Astrocyte (in vitro differentiated cells and primary cell): Measurements from ENCODE around the gene SARNP. TPM values are rescaled to one million over a fixed set of nuclear protein-coding genes. Genes with fewer than 3 reads are reported as not detected.

Source experiments
- DNase-seq: peaks from one replicate; pipeline ENCODE4 v3.0.0-alpha.2; 2010; ENCODE audit warnings: low read depth
- FAIRE-seq: peaks from 2 replicates; lab custom pipeline; 2011; peaks lifted over from hg19 to GRCh38; lab: Jason Lieb, UNC
- H2AFZ ChIP-seq: 2 replicates; pipeline ENCODE4 v1.6.0; 2012; ENCODE audit warnings: low read depth, low read length, inconsistent platforms
- H3K27ac ChIP-seq: 2 replicates; pipeline ENCODE4 v1.5.1; 2011; ENCODE audit warnings: low read depth, low read length, inconsistent platforms
- H3K27me3 ChIP-seq: 2 replicates; pipeline ENCODE4 v1.6.0; 2011; ENCODE audit warnings: low read length, inconsistent platforms; ENCODE audit not compliant: insufficient read depth
- H3K36me3 ChIP-seq: 2 replicates; pipeline ENCODE4 v1.5.1; 2011; ENCODE audit warnings: low read length, inconsistent platforms; ENCODE audit not compliant: insufficient read depth
- H3K4me1 ChIP-seq: 2 replicates; pipeline ENCODE4 v1.5.1; 2011; ENCODE audit warnings: low read length, inconsistent platforms; ENCODE audit not compliant: insufficient read depth
- H3K4me2 ChIP-seq: 2 replicates; pipeline ENCODE4 v1.6.0; 2012; ENCODE audit warnings: low read length, inconsistent platforms
- H3K4me3 ChIP-seq: 2 replicates; pipeline ENCODE4 v1.5.1; 2011; ENCODE audit warnings: low read depth, mild to moderate bottlenecking, low read length, inconsistent platforms; ENCODE audit not compliant: insufficient read depth
- H3K79me2 ChIP-seq: 2 replicates; pipeline ENCODE4 v1.6.0; 2012; ENCODE audit warnings: mild to moderate bottlenecking, low read length, inconsistent platforms; ENCODE audit not compliant: insufficient read depth
- H3K9ac ChIP-seq: 2 replicates; pipeline ENCODE4 v1.6.0; 2012; ENCODE audit warnings: mild to moderate bottlenecking, low read length, inconsistent platforms
- H3K9me3 ChIP-seq: 2 replicates; pipeline ENCODE4 v1.5.1; 2012; ENCODE audit warnings: low read depth, mild to moderate bottlenecking, low read length, inconsistent platforms; ENCODE audit not compliant: insufficient read depth
- H4K20me1 ChIP-seq: 2 replicates; pipeline ENCODE4 v1.6.0; 2012; ENCODE audit warnings: low read length, inconsistent platforms; ENCODE audit not compliant: insufficient read depth
- H3K27ac Mint-ChIP-seq: one replicate; pipeline ENCODE4 v1.8.0; 2021; ENCODE audit warnings: mild to moderate bottlenecking, mixed read lengths; ENCODE audit not compliant: unreplicated experiment
- H3K27me3 Mint-ChIP-seq: one replicate; pipeline ENCODE4 v1.8.0; 2021; ENCODE audit warnings: low read depth, mixed read lengths; ENCODE audit not compliant: unreplicated experiment
- H3K36me3 Mint-ChIP-seq: one replicate; pipeline ENCODE4 v1.8.0; 2021; ENCODE audit warnings: low read depth, mixed read lengths; ENCODE audit not compliant: unreplicated experiment
- H3K4me1 Mint-ChIP-seq: one replicate; pipeline ENCODE4 v1.8.0; 2021; ENCODE audit warnings: low read depth, mixed read lengths; ENCODE audit not compliant: unreplicated experiment
- H3K4me3 Mint-ChIP-seq: one replicate; pipeline ENCODE4 v1.8.0; 2021; ENCODE audit warnings: mild to moderate bottlenecking, moderate library complexity, mixed read lengths; ENCODE audit not compliant: unreplicated experiment
- H3K9me3 Mint-ChIP-seq: one replicate; pipeline ENCODE4 v1.8.0; 2021; ENCODE audit warnings: mild to moderate bottlenecking, mixed read lengths; ENCODE audit not compliant: unreplicated experiment
- EZH2 ChIP-seq: IDR thresholded peaks from 2 replicates; pipeline ENCODE4 v1.6.1; 2012; ENCODE audit warnings: mild to moderate bottlenecking, low read length, inconsistent platforms; ENCODE audit not compliant: insufficient read depth
- total RNA-seq: library from RNA; stranded (reverse); gene quantifications from 2 replicates; pipeline ENCODE4 v1.2.1, GENCODE V29; 2021
- TF ChIP-seq, protein P1 (sequence below): IDR thresholded peaks from 2 replicates; pipeline ENCODE4 v1.5.1; 2011; ENCODE audit warnings: low read depth, mild to moderate bottlenecking, inconsistent platforms, low read length, moderate library complexity; ENCODE audit not compliant: insufficient read depth

SARNP gene
- total RNA-seq, 1 donor from 2014 or later, result 105 TPM

DNA sequence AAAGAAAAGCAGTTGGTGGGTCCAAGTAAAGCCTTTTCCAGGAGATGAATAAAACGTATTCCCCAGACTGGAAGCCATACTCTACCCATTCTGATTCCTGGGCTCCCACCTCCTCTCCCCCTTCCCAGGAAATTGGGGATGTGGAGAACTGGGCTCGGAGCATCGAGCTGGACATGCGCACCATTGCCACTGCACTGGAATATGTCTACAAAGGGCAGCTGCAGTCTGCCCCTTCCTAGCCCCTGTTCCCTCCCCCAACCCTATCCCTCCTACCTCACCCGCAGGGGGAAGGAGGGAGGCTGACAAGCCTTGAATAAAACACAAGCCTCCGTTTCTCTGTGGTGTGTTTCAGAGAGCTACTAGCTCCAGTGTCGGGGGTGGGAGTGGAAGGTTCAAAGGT is 98.2 kb downstream of the SARNP start:
- peaks cover 8% of the 10 kb centered on the region for H3K36me3 Mint-ChIP-seq
- TF ChIP-seq, protein P1, sequence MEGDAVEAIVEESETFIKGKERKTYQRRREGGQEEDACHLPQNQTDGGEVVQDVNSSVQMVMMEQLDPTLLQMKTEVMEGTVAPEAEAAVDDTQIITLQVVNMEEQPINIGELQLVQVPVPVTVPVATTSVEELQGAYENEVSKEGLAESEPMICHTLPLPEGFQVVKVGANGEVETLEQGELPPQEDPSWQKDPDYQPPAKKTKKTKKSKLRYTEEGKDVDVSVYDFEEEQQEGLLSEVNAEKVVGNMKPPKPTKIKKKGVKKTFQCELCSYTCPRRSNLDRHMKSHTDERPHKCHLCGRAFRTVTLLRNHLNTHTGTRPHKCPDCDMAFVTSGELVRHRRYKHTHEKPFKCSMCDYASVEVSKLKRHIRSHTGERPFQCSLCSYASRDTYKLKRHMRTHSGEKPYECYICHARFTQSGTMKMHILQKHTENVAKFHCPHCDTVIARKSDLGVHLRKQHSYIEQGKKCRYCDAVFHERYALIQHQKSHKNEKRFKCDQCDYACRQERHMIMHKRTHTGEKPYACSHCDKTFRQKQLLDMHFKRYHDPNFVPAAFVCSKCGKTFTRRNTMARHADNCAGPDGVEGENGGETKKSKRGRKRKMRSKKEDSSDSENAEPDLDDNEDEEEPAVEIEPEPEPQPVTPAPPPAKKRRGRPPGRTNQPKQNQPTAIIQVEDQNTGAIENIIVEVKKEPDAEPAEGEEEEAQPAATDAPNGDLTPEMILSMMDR, result no peak
- no peak for TF ChIP-seq EZH2
- no peaks in the 10 kb centered on the region for H3K9me3 Mint-ChIP-seq
- H3K27ac ChIP-seq, result peak overlapping the region; percentile 47
- peaks cover 6% of the 10 kb centered on the region for H3K79me2 ChIP-seq
- DNase-seq, result no peak
- peaks cover 69% of the 10 kb centered on the region for H3K4me1 ChIP-seq
- H3K27me3 Mint-ChIP-seq, result no peaks in the 10 kb centered on the region
- H3K36me3 ChIP-seq, result peaks cover 12% of the 10 kb centered on the region
- H3K9ac ChIP-seq, result peak overlapping the region; percentile 64
- no peaks in the 10 kb centered on the region for H3K27me3 ChIP-seq
- no peak overlapping the region for H3K27ac Mint-ChIP-seq
- no peak for FAIRE-seq
- H3K4me3 Mint-ChIP-seq, result no peak overlapping the region
- H3K4me1 Mint-ChIP-seq, result peaks cover 31% of the 10 kb centered on the region
- no peaks in the 10 kb centered on the region for H3K9me3 ChIP-seq
- no peak overlapping the region for H2AFZ ChIP-seq
- H3K4me2 ChIP-seq, result peak overlapping the region; percentile 87
- H3K4me3 ChIP-seq, result no peak overlapping the region
- peaks cover 23% of the 10 kb centered on the region for H4K20me1 ChIP-seq

DNA sequence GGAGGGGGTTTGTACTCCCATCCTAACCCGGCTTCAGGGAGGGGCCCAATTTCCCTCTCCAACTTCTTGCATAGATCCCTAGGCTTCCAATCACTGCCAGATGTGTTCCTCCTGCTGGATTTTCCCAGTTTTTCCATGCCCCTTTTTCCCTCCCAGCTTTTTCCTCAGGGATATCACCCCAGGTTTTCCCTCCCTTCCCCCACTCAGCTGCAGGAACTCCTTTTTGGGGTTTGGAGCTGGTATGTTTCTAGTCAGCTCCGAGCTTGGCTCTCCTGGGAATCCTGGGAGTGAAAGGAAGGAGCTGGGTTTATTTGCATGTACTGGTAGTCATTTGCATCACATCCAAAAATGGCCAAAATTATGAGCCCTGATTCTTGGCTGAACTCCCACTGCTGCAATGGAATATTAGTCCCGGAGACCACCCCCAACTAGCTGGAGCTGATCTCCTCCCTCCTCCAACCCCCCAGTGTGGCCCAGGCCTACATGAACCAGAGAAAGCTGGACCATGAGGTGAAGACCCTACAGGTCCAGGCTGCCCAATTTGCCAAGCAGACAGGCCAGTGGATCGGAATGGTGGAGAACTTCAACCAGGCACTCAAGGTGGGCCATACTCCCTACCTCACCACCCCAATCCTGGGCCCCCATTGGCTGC is 98.8 kb downstream of the SARNP start:
- no peaks in the 10 kb centered on the region for H3K27me3 Mint-ChIP-seq
- peak overlapping the region; percentile 37 for H3K4me3 ChIP-seq
- H3K9me3 ChIP-seq, result no peaks in the 10 kb centered on the region
- peaks cover 6% of the 10 kb centered on the region for H3K36me3 ChIP-seq
- TF ChIP-seq, protein P1, result no peak
- TF ChIP-seq EZH2, result no peak
- peaks cover 8% of the 10 kb centered on the region for H3K36me3 Mint-ChIP-seq
- peaks cover 32% of the 10 kb centered on the region for H3K4me1 Mint-ChIP-seq
- DNase-seq (no peak), FAIRE-seq (no peak)
- no peak overlapping the region for H2AFZ ChIP-seq
- H3K4me2 ChIP-seq, result peak overlapping the region; percentile 87
- peaks cover 65% of the 10 kb centered on the region for H3K4me1 ChIP-seq
- H3K27me3 ChIP-seq, result no peaks in the 10 kb centered on the region
- H3K9me3 Mint-ChIP-seq, result no peaks in the 10 kb centered on the region
- H3K4me3 Mint-ChIP-seq, result peak overlapping the region; percentile 84
- H4K20me1 ChIP-seq, result peaks cover 17% of the 10 kb centered on the region
- H3K9ac ChIP-seq, result peak overlapping the region; percentile 63
- peak overlapping the region; percentile 92 for H3K27ac ChIP-seq
- H3K79me2 ChIP-seq, result no peaks in the 10 kb centered on the region
- H3K27ac Mint-ChIP-seq, result no peak overlapping the region

DNA sequence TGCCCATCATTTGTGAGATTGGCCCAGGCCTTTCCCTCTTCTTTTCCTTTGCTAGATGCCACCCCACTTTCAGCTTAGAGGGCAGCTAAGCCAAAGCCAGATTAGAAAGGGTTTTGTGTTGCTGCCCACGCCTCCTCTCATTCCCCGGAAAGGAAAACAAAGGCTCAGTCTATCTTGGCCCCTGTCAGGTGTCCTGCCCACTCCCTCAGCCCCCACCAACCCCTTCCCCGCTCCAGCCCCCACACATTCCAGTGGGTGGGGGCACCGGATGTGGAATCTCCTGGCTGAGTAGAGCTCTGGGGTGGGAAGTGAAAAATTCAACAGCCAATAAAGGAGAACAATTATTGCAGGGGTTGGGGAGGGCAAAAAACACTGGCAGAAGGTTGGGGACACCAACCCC is 99.5 kb downstream of the SARNP start:
- no peaks in the 10 kb centered on the region for H3K79me2 ChIP-seq
- peaks cover 35% of the 10 kb centered on the region for H3K4me1 Mint-ChIP-seq

More for the DNA sequence above, 99.5 kb downstream of the SARNP start:
- peaks cover under 1% of the 10 kb centered on the region for H3K36me3 Mint-ChIP-seq
- Histone ChIP-seq H3K4me1 (peaks cover 68% of the 10 kb centered on the region), H3K27ac (peak overlapping the region; percentile 92), H4K20me1 (peaks cover 9% of the 10 kb centered on the region), H3K4me2 (peak overlapping the region; percentile 87), H3K36me3 (no peaks in the 10 kb centered on the region), H3K4me3 (peak overlapping the region; percentile 37), H2AFZ (no peak overlapping the region), H3K27me3 (no peaks in the 10 kb centered on the region), H3K9ac (peak overlapping the region; percentile 63), H3K9me3 (no peaks in the 10 kb centered on the region)
- peak; percentile 39 for DNase-seq
- no peak for FAIRE-seq
- no peak for TF ChIP-seq EZH2
- TF ChIP-seq, protein P1, result no peak
- peak overlapping the region; percentile 88 for H3K27ac Mint-ChIP-seq
- no peaks in the 10 kb centered on the region for H3K9me3 Mint-ChIP-seq
- H3K4me3 Mint-ChIP-seq, result peak overlapping the region; percentile 84
- H3K27me3 Mint-ChIP-seq, result peaks cover 3% of the 10 kb centered on the region
